Esophagus (tissue), 2 donors: Measurements from ENCODE around the gene METTL25B. TPM values are rescaled to one million over a fixed set of nuclear protein-coding genes. Genes with fewer than 3 reads are reported as not detected.
"Not testable (repeated sequence)": the region's sequence is repeated elsewhere in the genome, so short reads cannot be mapped to it uniquely, and the experiment has no call there.

Source experiments
- H3K27ac ChIP-seq, 2 donors: one replicate each; pipeline ENCODE4 v1.5.1; 2013; ENCODE audit warnings: low read depth in 2 of 2, mild to moderate bottlenecking in 2 of 2, inconsistent platforms in 1 of 2, low read length in 1 of 2, moderate library complexity in 1 of 2
- H3K27me3 ChIP-seq, 2 donors: one replicate each; pipeline ENCODE4 v1.6.1; 2013; ENCODE audit warnings: low read length in 2 of 2, control low read depth in 1 of 2, mild to moderate bottlenecking in 1 of 2; ENCODE audit not compliant: insufficient read depth in 2 of 2, control insufficient read depth in 1 of 2
- H3K36me3 ChIP-seq, 2 donors: one replicate each; pipeline ENCODE4 v1.6.1; 2013; ENCODE audit warnings: low read length in 1 of 2; ENCODE audit not compliant: control insufficient read depth in 2 of 2, insufficient read depth in 2 of 2
- H3K4me1 ChIP-seq, 2 donors: one replicate each; pipeline ENCODE4 v1.6.1; 2013; ENCODE audit warnings: low read length in 1 of 2; ENCODE audit not compliant: control insufficient read depth in 2 of 2, insufficient read depth in 2 of 2
- H3K4me3 ChIP-seq, 2 donors: one replicate each; pipeline ENCODE4 v1.5.1; 2013; ENCODE audit warnings: low read length in 2 of 2, mild to moderate bottlenecking in 2 of 2, low read depth in 1 of 2, moderate library complexity in 1 of 2
- H3K9me3 ChIP-seq, 2 donors: one replicate each; pipeline ENCODE4 v1.6.1; 2013; ENCODE audit warnings: mild to moderate bottlenecking in 2 of 2, low read depth in 1 of 2, low read length in 1 of 2, moderate library complexity in 1 of 2; ENCODE audit not compliant: control insufficient read depth in 2 of 2, insufficient read depth in 1 of 2
- WGBS, 2 donors: extraction: QIAGEN DNeasy Blood & Tissue Kit; methylation state at CpG; one replicate each; pipeline ENCODE4 v1.1.7; 2013; 5-methylcytosine and 5-hydroxymethylcytosine counted together
- polyA plus RNA-seq, 2 donors: library from polyadenylated mRNA; stranded (reverse); fragments of 200-250 nt; gene quantifications; one replicate each; pipeline ENCODE4 v1.2.3, GENCODE V29; 2013
- donor health status: healthy with polysubstance abuse.
- donor health status: Bipolar disorder and iron deficiency.

The METTL25B gene
- polyA plus RNA-seq, 2 donors, result 18.5 to 38.3 TPM

- Histone ChIP-seq H3K9me3 (no peaks in the 10 kb centered on the region), H3K4me3 (peak overlapping the region in 1 of 2 donors; percentile 99), H3K4me1 (peaks cover 0 to 12% of the 10 kb centered on the region in 2 donors), H3K27me3 (no peaks in the 10 kb centered on the region), H3K27ac (peak overlapping the region in 1 of 2 donors; percentile 28), H3K36me3 (no peaks in the 10 kb centered on the region)
- 15 to 16% methylated on average over 1 of the region's 1 CpG for WGBS, 2 donors
These were observed 24.7 kb downstream of the METTL25B start for GRCh38 chr1:156752843-156753482.

GRCh38 chr1:156754219-156754618 lies 25.9 kb downstream of the METTL25B start:
- Histone ChIP-seq H3K4me1 (peaks cover 0 to 9% of the 10 kb centered on the region in 2 donors), H3K9me3 (no peaks in the 10 kb centered on the region), H3K4me3 (no peak overlapping the region), H3K27me3 (no peaks in the 10 kb centered on the region), H3K27ac (no peak overlapping the region), H3K36me3 (no peaks in the 10 kb centered on the region)
- WGBS, 2 donors, result 82 to 83% methylated on average over 8 of the region's 8 CpGs

- 73 to 77% methylated on average over 5 of the region's 5 CpGs for WGBS, 2 donors
- Histone ChIP-seq H3K4me3 (no peak overlapping the region), H3K27ac (no peak overlapping the region)
These were observed 27.3 kb downstream of the METTL25B start for GRCh38 chr1:156755527-156755950.

GRCh38 chr1:156756355-156756754 lies 28.1 kb downstream of the METTL25B start:
- H3K4me3 ChIP-seq, result no peak overlapping the region
- WGBS, 2 donors, result 93 to 94% methylated on average over 1 of the region's 1 CpG
- no peaks in the 10 kb centered on the region for H3K9me3 ChIP-seq
- peaks cover 0 to 2% of the 10 kb centered on the region in 2 donors for H3K4me1 ChIP-seq
- H3K27me3 ChIP-seq, result no peaks in the 10 kb centered on the region
- no peak overlapping the region for H3K27ac ChIP-seq
- H3K36me3 ChIP-seq, result no peaks in the 10 kb centered on the region

More at GRCh38 chr1:156755527-156755950, 27.3 kb downstream of the METTL25B start:
- Histone ChIP-seq H3K4me1 (peaks cover 0 to 2% of the 10 kb centered on the region in 2 donors), H3K36me3 (no peaks in the 10 kb centered on the region), H3K27me3 (no peaks in the 10 kb centered on the region), H3K9me3 (no peaks in the 10 kb centered on the region)

GRCh38 chr1:156757572-156758253 lies 29.4 kb downstream of the METTL25B start:
- WGBS, 2 donors, result 87 to 97% methylated on average over 10 of the region's 10 CpGs
- not testable (repeated sequence) for H3K27me3 ChIP-seq, H3K27ac ChIP-seq, H3K4me3 ChIP-seq, H3K4me1 ChIP-seq, H3K9me3 ChIP-seq, H3K36me3 ChIP-seq

GRCh38 chr1:156760092-156760795 lies 32.0 kb downstream of the METTL25B start:
- H3K4me1 ChIP-seq, result no peaks in the 10 kb centered on the region
- no peak overlapping the region for H3K27ac ChIP-seq
- no peaks in the 10 kb centered on the region for H3K36me3 ChIP-seq
- no peaks in the 10 kb centered on the region for H3K9me3 ChIP-seq
- H3K4me3 ChIP-seq, result no peak overlapping the region
- WGBS, 2 donors, result 68% methylated on average over 6 of the region's 6 CpGs
- H3K27me3 ChIP-seq, result no peaks in the 10 kb centered on the region

GRCh38 chr1:156760796-156761104 lies 32.5 kb downstream of the METTL25B start:
- H3K4me3 ChIP-seq, result no peak overlapping the region
- no peaks in the 10 kb centered on the region for H3K9me3 ChIP-seq

GRCh38 chr1:156765136-156765535 lies 36.9 kb downstream of the METTL25B start:
- H3K4me1 ChIP-seq, H3K9me3 ChIP-seq, H3K27me3 ChIP-seq, H3K36me3 ChIP-seq, H3K27ac ChIP-seq, H3K4me3 ChIP-seq: not testable (repeated sequence)
- 94 to 96% methylated on average over 15 of the region's 15 CpGs for WGBS, 2 donors

More at GRCh38 chr1:156760796-156761104, 32.5 kb downstream of the METTL25B start:
- 73 to 80% methylated on average over 4 of the region's 4 CpGs for WGBS, 2 donors
- no peaks in the 10 kb centered on the region for H3K36me3 ChIP-seq
- H3K27me3 ChIP-seq, result no peaks in the 10 kb centered on the region
- H3K4me1 ChIP-seq, result no peaks in the 10 kb centered on the region
- H3K27ac ChIP-seq, result no peak overlapping the region

GRCh38 chr1:156765666-156766065 lies 37.4 kb downstream of the METTL25B start:
- no peaks in the 10 kb centered on the region for H3K36me3 ChIP-seq
- peaks cover 0 to 5% of the 10 kb centered on the region in 2 donors for H3K4me1 ChIP-seq
- H3K27me3 ChIP-seq, result no peaks in the 10 kb centered on the region
- WGBS, 2 donors, result 89 to 93% methylated on average over 5 of the region's 5 CpGs
- no peak overlapping the region for H3K4me3 ChIP-seq
- H3K9me3 ChIP-seq, result no peaks in the 10 kb centered on the region
- no peak overlapping the region for H3K27ac ChIP-seq
